CMK (cell line): ENCODE measurements around the gene POMGNT1.
A peak's percentile ranks its signal among the peaks of the same experiment; 100 is the strongest.
"Not testable (repeated sequence)": the region's sequence is repeated elsewhere in the genome, so short reads cannot be mapped to it uniquely, and the experiment has no call there.

Experiments
- DNase-seq: peaks from one replicate; pipeline ENCODE4 v3.0.0-alpha.2; 2010; ENCODE audit warnings: low read depth

POMGNT1 gene

GRCh38 chr1:46197964-46198811 is at the start of gene POMGNT1:
POMGNT1 (minus strand) TSS chr1:46198434; CDS start chr1:46197821, 613 bp downstream.
- peak; percentile 31 for DNase-seq

GRCh38 chr1:46247436-46248121 is 49.3 kb upstream of the POMGNT1 start, which contains the start of gene RAD54L:
RAD54L (plus strand) TSS chr1:46247763; CDS start chr1:46248406, 643 bp downstream.
- DNase-seq: peak; percentile 99

- DNase-seq: peak; percentile 47
Measured at GRCh38 chr1:46246548-46247435, 48.6 kb upstream of the POMGNT1 start.

DNA sequence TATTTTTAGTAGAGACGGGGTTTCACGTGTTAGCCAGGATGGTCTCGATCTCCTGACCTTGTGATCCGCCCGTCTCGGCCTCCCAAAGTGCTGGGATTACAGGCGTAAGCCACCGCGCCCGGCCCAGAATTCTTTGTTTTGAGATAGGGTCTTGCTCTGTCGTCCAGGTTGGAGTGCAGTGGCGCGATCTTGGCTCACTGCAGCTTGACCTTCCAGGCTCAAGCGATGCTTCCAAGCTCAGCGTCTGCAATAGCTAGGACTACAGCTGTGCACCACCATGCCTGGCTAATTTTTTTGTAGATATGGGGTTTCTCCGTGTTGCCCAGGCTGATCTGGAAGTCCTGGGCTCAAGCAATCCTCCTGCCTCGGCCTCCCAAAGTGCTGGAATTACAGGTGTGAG is 47.9 kb upstream of the POMGNT1 start:
- DNase-seq: not testable (repeated sequence)

GRCh38 chr1:46244656-46245371 is 46.6 kb upstream of the POMGNT1 start:
- no peak for DNase-seq

GRCh38 chr1:46243831-46244230 is 45.6 kb upstream of the POMGNT1 start:
- DNase-seq: not testable (repeated sequence)

GRCh38 chr1:46242918-46243317 is 44.7 kb upstream of the POMGNT1 start:
- no peak for DNase-seq

GRCh38 chr1:46241733-46242132 is 43.5 kb upstream of the POMGNT1 start:
- DNase-seq: not testable (repeated sequence)

- not testable (repeated sequence) for DNase-seq
Measured at GRCh38 chr1:46238865-46239264, 40.6 kb upstream of the POMGNT1 start.

DNA sequence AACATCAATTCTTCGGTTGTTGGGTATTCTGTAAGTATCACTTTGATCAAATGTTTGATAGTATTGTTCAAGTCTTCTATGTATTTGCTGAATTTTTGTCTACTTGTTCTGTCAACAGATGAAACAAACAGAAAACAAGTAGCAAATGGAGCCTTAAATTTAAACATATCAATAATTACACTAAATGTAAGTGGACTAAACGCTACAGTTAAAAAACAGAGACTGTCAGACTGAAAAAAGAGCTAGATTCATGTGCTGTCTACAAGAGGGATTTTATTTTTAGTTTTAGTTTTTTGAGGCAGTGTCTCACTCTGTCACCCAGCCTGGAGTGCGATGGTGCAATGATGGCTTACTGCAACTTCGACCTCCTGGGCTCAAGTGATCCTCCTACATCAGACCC is 38.6 kb upstream of the POMGNT1 start:
- DNase-seq: no peak

DNA sequence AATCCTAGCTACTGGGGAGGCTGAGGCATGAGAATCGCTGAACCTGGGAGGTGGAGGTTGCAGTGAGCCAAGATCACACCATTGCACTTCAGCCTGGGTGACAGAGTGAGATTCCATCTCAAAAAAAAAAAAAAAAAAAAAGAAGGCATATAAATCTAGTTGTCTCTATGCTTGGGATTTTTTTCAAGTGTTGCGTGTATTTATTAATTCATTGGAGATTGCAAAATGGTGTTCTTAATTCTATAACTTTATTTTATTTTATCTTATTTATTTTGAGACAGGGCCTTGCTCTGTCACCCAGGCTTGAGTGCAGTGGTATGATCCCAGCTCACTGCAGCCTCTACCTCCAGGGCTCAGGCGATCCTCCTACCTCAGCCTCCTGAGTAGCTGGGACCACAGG is 33.0 kb upstream of the POMGNT1 start:
- DNase-seq: not testable (repeated sequence)

DNA sequence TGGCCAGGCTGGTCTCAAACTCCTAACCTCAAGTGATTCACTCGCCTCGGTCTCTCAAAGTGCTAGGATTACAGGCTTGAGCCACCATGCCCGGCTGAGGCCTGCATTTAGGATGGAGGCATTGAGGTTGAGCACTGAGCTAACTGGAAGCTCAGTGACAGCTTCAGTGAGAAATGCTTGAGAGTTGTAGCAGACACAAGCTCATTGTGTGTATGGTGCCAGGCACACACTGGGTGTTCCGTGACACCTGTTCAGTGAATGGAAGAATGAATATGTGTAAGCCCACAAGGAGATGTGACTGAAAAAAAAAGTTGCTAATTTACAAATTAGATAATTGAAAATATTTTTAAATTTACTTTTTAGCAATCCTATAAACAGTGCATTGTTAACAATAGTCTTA is 26.7 kb upstream of the POMGNT1 start:
- DNase-seq: no peak

GRCh38 chr1:46223472-46223943 is 25.3 kb upstream of the POMGNT1 start:
- DNase-seq: peak; percentile 67

DNA sequence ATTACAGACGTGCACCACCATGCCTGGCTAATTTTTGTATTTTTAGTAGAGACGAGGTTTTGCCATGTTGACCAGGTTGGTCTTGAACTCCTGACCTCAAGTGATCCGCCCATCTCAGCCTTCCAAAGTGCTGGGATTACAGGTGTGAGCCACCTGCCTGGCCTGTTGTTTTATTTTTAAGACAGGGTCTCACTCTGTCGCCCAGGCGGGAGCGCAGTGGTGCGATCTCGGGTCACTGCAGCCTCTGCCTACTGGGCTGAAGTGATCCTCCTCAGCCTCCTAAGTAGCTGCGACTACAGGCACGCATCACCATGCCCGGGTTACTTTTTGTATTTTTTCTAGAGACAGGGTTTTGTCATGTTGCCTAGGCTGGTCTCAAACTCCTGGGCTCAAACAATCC is 24.8 kb upstream of the POMGNT1 start:
- not testable (repeated sequence) for DNase-seq

DNA sequence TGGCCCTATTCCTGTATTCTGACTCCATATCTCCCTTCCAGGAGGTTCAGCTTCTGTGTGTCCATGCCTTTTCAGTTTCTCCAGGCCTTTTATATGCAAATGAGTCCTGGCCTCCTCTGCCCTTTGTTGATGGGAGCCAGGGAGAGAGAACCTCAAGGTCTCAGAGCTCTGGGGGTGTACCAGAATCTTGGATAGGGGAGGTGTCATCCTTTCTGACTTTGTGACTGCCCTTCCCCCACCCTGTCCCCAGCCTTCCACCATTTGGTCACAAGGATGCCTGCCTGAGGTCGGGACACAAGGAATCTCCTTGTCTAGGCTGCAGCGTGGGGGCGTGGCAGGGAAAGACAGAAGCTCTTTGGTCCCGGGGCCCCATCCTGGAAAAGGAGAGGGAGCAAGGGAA is 23.5 kb upstream of the POMGNT1 start:
- no peak for DNase-seq

DNA sequence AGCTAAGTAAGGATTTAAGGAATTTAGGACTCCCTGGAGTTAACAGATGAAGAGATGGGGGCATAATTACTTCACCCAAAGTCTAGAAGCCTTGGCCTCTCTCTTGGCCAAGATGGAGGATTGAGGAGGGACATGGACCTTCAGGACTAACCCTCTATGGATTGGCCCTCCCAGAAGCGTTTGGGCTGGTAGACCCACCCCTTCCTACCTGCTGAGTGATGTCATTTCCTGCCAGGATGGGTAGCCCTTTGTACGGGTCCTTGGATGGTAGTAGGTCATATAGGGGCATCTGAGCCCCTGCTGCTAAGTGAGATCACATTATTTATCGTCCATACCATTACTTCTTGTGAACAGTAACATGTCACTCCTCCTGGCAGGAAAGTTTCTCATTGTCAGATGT is 22.6 kb upstream of the POMGNT1 start:
- DNase-seq: no peak

- no peak for DNase-seq
Measured at GRCh38 chr1:46219551-46220520, 21.6 kb upstream of the POMGNT1 start.

GRCh38 chr1:46218443-46218842 is 20.2 kb upstream of the POMGNT1 start:
- DNase-seq: no peak

DNA sequence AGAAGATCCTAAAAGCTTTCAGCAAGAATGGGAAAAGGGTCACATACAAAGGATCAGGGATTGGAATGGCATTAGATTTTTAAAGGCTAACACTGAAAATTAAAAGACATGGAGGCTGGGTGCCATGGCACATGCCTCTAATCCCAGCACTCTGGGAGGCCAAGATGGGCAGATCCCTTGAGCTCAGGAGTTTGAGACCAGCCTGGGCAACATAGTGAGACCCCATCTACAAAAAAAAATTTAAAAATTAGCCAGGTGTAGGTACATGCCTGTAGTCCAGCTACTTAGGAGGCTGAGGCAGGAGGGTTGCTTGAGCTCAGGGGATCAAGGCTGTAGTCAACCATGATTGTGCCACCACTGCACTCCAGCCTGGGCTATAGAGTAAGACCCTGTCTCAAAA is 17.3 kb upstream of the POMGNT1 start:
- no peak for DNase-seq

DNA sequence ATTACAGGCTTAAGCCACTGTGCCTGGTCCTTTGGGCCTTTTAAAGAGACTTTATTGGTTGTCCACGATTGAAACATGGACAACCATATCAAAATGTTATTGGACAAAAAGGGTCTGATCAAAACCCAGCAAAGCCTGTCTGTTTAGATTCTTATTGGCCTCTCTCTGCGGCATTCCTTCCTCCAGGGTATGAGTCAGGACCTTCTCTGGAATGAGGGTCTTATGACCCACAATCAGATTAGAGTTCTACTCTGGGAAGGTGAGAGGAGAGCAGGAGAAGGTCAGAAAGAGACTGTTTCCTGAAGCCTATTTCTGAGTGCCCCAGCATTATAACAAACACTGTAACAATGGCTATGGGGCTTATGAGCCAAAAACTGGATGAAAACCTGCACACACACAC is 12.8 kb upstream of the POMGNT1 start:
- no peak for DNase-seq
